Measurements from ENCODE around the gene SPOCK1. TPM values are rescaled to one million over a fixed set of nuclear protein-coding genes. Genes with fewer than 3 reads are reported as not detected.

The SPOCK1 gene
- total RNA-seq, 1 donor from 2014 or later = 81.2 TPM

DNA sequence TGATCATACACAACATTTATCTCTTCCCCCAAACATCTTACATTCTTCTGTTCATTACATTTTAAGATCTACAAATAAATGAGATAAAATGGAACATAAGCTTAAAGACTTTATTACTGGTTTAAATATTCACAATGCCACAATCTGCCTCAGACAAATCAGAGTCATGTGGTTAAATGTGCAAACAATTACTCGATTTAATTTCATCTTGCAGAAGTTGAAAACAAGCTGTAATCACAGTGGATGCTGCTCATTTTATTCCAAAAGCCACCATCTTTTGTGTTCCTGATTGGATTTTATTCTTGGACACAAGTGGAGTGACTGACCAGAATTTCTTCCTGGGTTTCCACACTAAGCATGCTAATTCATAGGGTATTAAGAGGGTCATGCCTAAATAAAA, 33.2 kb downstream of the SPOCK1 start:
- Histone ChIP-seq H3K9me3 (no peaks in the 10 kb centered on the region), H3K27me3 (no peaks in the 10 kb centered on the region), H3K36me3 (no peaks in the 10 kb centered on the region), H3K4me3 (no peak overlapping the region), H3K4me1 (no peaks in the 10 kb centered on the region), H3K27ac (no peak overlapping the region)
- no peak for TF ChIP-seq CTCF (IDR thresholded peaks at IDR 0.05)
- DNase-seq (ENCODE audit: low spot score in 2 of 2) = no peak
- intact Hi-C loops (cut with DNase I) = loop anchor here (2.0 kb wide), 1 partner anchor 33 kb away; the partner anchor contains the start of gene SPOCK1

GRCh38 chr5:137462816-137463520, 36.2 kb downstream of the SPOCK1 start:
- no peak overlapping the region for H3K4me3 ChIP-seq
- no peak overlapping the region for H3K27ac ChIP-seq
- H3K9me3 ChIP-seq = no peaks in the 10 kb centered on the region
- no peak for DNase-seq (ENCODE audit: low spot score in 2 of 2)
- intact Hi-C loops (cut with DNase I) = no loop called here
- TF ChIP-seq CTCF (IDR thresholded peaks at IDR 0.05) = no peak
- H3K36me3 ChIP-seq = no peaks in the 10 kb centered on the region
- H3K27me3 ChIP-seq = no peaks in the 10 kb centered on the region
- no peaks in the 10 kb centered on the region for H3K4me1 ChIP-seq

GRCh38 chr5:137462265-137462590, 36.9 kb downstream of the SPOCK1 start:
- H3K36me3 ChIP-seq = no peaks in the 10 kb centered on the region

DNA sequence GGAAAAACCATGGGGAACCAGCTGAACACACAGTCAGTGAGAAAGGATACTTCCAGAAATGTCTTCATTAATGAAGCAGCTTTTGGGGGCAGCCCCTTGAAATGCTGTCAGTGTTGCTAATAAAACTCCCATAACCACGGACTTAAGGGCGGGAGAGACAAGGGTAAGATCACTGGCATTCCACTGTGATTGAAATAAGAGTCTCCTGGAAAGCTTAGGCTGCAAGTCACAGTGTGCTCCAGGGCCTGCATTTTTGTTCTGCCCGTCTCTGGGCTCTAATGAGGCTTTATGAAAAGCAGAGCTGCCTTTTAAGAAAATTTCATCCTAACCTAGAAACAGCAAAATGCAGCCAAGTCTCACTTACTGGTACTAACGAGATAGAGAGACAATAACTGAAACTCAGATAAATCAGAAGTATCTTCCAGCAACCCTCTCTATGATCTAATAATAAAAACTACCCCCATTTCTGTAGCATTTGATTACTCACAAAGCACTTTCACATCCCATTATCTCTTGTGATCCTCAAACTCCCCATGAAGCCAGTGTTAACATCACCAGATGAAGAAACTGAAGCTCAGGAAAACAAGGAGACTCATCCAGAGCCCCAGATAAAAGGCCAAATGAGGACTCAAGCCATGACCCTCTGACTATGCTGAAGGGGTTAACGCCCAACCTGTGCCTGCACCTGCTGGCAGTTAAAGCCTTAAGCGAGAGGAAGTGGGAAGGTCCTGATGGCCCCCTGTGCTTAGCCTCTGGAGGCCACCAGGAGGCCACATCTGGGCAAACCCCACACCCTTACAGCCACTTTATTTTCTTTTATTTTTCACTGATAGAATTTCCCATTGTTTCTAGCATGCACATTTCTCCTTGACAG, 37.5 kb downstream of the SPOCK1 start:
- Histone ChIP-seq H3K4me3 (no peak overlapping the region), H3K36me3 (no peaks in the 10 kb centered on the region), H3K27ac (no peak overlapping the region), H3K9me3 (no peaks in the 10 kb centered on the region), H3K4me1 (no peaks in the 10 kb centered on the region), H3K27me3 (no peaks in the 10 kb centered on the region)
- TF ChIP-seq CTCF (IDR thresholded peaks at IDR 0.05) = no peak
- DNase-seq (ENCODE audit: low spot score in 2 of 2) = no peak
- intact Hi-C loops (cut with DNase I) = no loop called here

More at GRCh38 chr5:137462265-137462590, 36.9 kb downstream of the SPOCK1 start:
- H3K27me3 ChIP-seq = no peaks in the 10 kb centered on the region
- intact Hi-C loops (cut with DNase I) = no loop called here
- no peaks in the 10 kb centered on the region for H3K4me1 ChIP-seq
- no peak overlapping the region for H3K27ac ChIP-seq
- no peaks in the 10 kb centered on the region for H3K9me3 ChIP-seq
- no peak for TF ChIP-seq CTCF (IDR thresholded peaks at IDR 0.05)
- no peak for DNase-seq (ENCODE audit: low spot score in 2 of 2)
- H3K4me3 ChIP-seq = no peak overlapping the region

GRCh38 chr5:137454671-137455070, 44.5 kb downstream of the SPOCK1 start:
- intact Hi-C loops (cut with DNase I) = no loop called here
- Histone ChIP-seq H3K27ac (no peak overlapping the region), H3K4me1 (no peaks in the 10 kb centered on the region), H3K9me3 (no peaks in the 10 kb centered on the region), H3K27me3 (no peaks in the 10 kb centered on the region), H3K4me3 (no peak overlapping the region), H3K36me3 (no peaks in the 10 kb centered on the region)
- no peak for DNase-seq (ENCODE audit: low spot score in 2 of 2)
- TF ChIP-seq CTCF (IDR thresholded peaks at IDR 0.05) = no peak

All from ascending aorta (tissue), 2 donors.